ENCODE measurements around the gene TBPL1. TPM values are rescaled to one million over a fixed set of nuclear protein-coding genes. Genes with fewer than 3 reads are reported as not detected.

The TBPL1 gene
- total and polyA plus RNA-seq, 2 of the 8 experiments (the other 6 are each of a cell fraction or from before 2014, with no cell fraction given), result 32.5 to 67.0 TPM

- ChIA-PET CTCF (ENCODE audit: partially characterized antibody) (interaction anchor here (0.6 to 3.4 kb wide), 21 partner anchors 9 to 760 kb away, joined by 3 to 22 read pairs (median 5); partner anchors contain the start of gene TBPL1), POLR2A (ENCODE audit: partially characterized antibody) (interaction anchor here (1.1 kb wide), 1 partner anchor 10 kb away, joined by 11 read pairs; no protein-coding TSS in a partner anchor)
- no peak overlapping the region for H2BK15ac ChIP-seq (ENCODE audit: low read length)
- H2AK5ac ChIP-seq (ENCODE audit: low read depth, low read length), result no peak overlapping the region
- no peaks in the 10 kb centered on the region for H3K27me3 ChIP-seq (replicated peaks in 1 of 4; ENCODE audit: control insufficient read depth in 3 of 4, extremely low read depth in 1 of 4, insufficient read depth in 3 of 4, low read length in 3 of 4)
- no peak overlapping the region for H2BK120ac ChIP-seq (replicated peaks; ENCODE audit: low read depth, low read length)
- H3K27ac ChIP-seq (ENCODE audit: low read depth, low read length), result no peak overlapping the region
- H2BK12ac ChIP-seq (ENCODE audit: low read depth, low read length), result no peak overlapping the region
- H4K20me1 ChIP-seq (replicated peaks in 1 of 2; ENCODE audit: control insufficient read depth in 1 of 2, insufficient read depth in 2 of 2, low read length in 2 of 2), result no peaks in the 10 kb centered on the region
- H2BK20ac ChIP-seq (ENCODE audit: low read length), result no peak overlapping the region
- H3K4me1 ChIP-seq (replicated peaks in 1 of 4; ENCODE audit: control insufficient read depth in 3 of 4, insufficient read depth in 4 of 4, low read length in 3 of 4), result no peaks in the 10 kb centered on the region; a peak in 1 of 7 replicates
- no peak for FAIRE-seq
- no peak overlapping the region for H3K14ac ChIP-seq (ENCODE audit: insufficient read length)
- H3K4me2 ChIP-seq (ENCODE audit: insufficient read depth in 1 of 2, low read depth in 2 of 2, low read length in 2 of 2), result no peak overlapping the region
- no peak for DNase-seq (ENCODE audit: low read depth in 1 of 2, low spot score in 2 of 2)
- no peak overlapping the region for H3K56ac ChIP-seq (replicated peaks; ENCODE audit: insufficient read length, low read depth, low read length)
- H3K9ac ChIP-seq (replicated peaks in 1 of 4; ENCODE audit: extremely low read depth in 1 of 4, low read depth in 3 of 4, low read length in 3 of 4), result no peak overlapping the region
- no peak overlapping the region for H3K18ac ChIP-seq (ENCODE audit: extremely low read depth, low read length)
- no peak overlapping the region for H2BK5ac ChIP-seq (ENCODE audit: low read depth, low read length)
- H3K23me2 ChIP-seq (ENCODE audit: low read depth, low read length), result no peaks in the 10 kb centered on the region
- H4K91ac ChIP-seq (replicated peaks; ENCODE audit: insufficient read length, low read length), result no peak overlapping the region
- H3K4ac ChIP-seq (replicated peaks; ENCODE audit: insufficient read length, low read depth, low read length), result no peak overlapping the region
- H3K9me3 ChIP-seq (ENCODE audit: insufficient read depth in 2 of 2, low read depth in 1 of 2, low read length in 1 of 2), result no peaks in the 10 kb centered on the region
- 86% methylated on average over 3 of the region's 3 CpGs; no CpG with 5 or more reads in 1 of the 2 experiments for WGBS, 2 experiments (ENCODE audit: extremely low coverage in 1 of 2, insufficient coverage in 1 of 2, insufficient read length in 1 of 2, insufficient replicate concordance in 2 of 2, low coverage in 1 of 2, low lambda C conversion rate in 2 of 2, missing lambda C conversion rate in 1 of 2)
- no peaks in the 10 kb centered on the region for H3K79me1 ChIP-seq (ENCODE audit: low read depth, low read length)
- no peaks in the 10 kb centered on the region for H3K79me2 ChIP-seq (ENCODE audit: control insufficient read depth in 1 of 2, insufficient read depth in 2 of 2, low read length in 2 of 2)
- peak overlapping the region; percentile 94 for H2AFZ ChIP-seq (ENCODE audit: low read length)
- H3K23ac ChIP-seq (ENCODE audit: insufficient read length), result no peak overlapping the region
- no peak overlapping the region for H3K4me3 ChIP-seq (ENCODE audit: extremely low read depth in 1 of 4, insufficient read depth in 2 of 4, low read depth in 3 of 4, low read length in 4 of 4)
- no peak overlapping the region for H4K5ac ChIP-seq (ENCODE audit: insufficient read length, low read depth, low read length)
- H4K8ac ChIP-seq (ENCODE audit: extremely low read depth, insufficient read depth, low read length), result no peak overlapping the region
- no peaks in the 10 kb centered on the region for H3K36me3 ChIP-seq (ENCODE audit: control insufficient read depth in 2 of 4, insufficient read depth in 4 of 4, low read length in 3 of 4)
- no peak for TF ChIP-seq SIN3A (conservative IDR thresholded peaks at IDR 0.05 in 1 of 2, IDR thresholded peaks at IDR 0.05 in 1 of 2; ENCODE audit: low read depth in 1 of 2, low read length in 2 of 2)
- no peak for TF ChIP-seq SUZ12 (IDR thresholded peaks at IDR 0.05; ENCODE audit: low read length)
- no peak for TF ChIP-seq EP300 (IDR thresholded peaks at IDR 0.05; ENCODE audit: borderline replicate concordance in 1 of 2, low read depth in 2 of 2, low read length in 2 of 2)
- no peak for TF ChIP-seq BRCA1 (IDR thresholded peaks at IDR 0.05; ENCODE audit: low read depth, low read length)
- no peak for TF ChIP-seq CBX5 (IDR thresholded peaks at IDR 0.05; ENCODE audit: low read depth, low read length)
- no peak for TF ChIP-seq SP4 (IDR thresholded peaks at IDR 0.05; ENCODE audit: low read length)
- TF ChIP-seq JUN (IDR thresholded peaks at IDR 0.05; ENCODE audit: low read depth, low read length), result no peak
- TF ChIP-seq ATF2 (IDR thresholded peaks at IDR 0.05; ENCODE audit: low read length), result no peak
- no peak for TF ChIP-seq RXRA (IDR thresholded peaks at IDR 0.05; ENCODE audit: insufficient read depth, low read depth, low read length)
- TF ChIP-seq CHD1 (IDR thresholded peaks at IDR 0.05; ENCODE audit: low read depth, low read length), result no peak
- TF ChIP-seq SRF (IDR thresholded peaks at IDR 0.05; ENCODE audit: low read depth, low read length), result 0 out of 2 replicates have a peak, but pooled peaks have one; percentile 6
- TF ChIP-seq RFX5 (IDR thresholded peaks at IDR 0.05; ENCODE audit: borderline replicate concordance, low read depth, low read length), result no peak
These were observed 7.9 kb upstream of the TBPL1 start for GRCh38 chr6:133945158-133945557.
